Transverse colon (tissue), 4 donors: ENCODE data around the gene FOCAD.

Experiments used
- POLR2A ChIP-seq: fragments of 450-650 bp; IDR thresholded peaks from one replicate; pipeline ENCODE4 v1.6.1; 2016; ENCODE audit warnings: antibody characterized with exemption, mild to moderate bottlenecking, moderate library complexity
- POLR2AphosphoS5 ChIP-seq, 3 donors: sonication (generic); formaldehyde crosslinking; IDR thresholded peaks; one replicate each; pipeline ENCODE4 v1.6.1; 2016; ENCODE audit warnings: antibody characterized with exemption in 3 of 3
- TF ChIP-seq, protein P1 (sequence below), 5 experiments: fragments of 200-600 bp in 3 of 5; fragments of 450-650 bp in 2 of 5; sonication (generic) in 3 of 5; IDR thresholded peaks; 1 replicate in 2 of 5; 2 replicates in 3 of 5; pipeline ENCODE4 v1.5.1; 2016 to 2017; ENCODE audit warnings: antibody characterized with exemption in 5 of 5, inconsistent platforms in 3 of 5, mild to moderate bottlenecking in 2 of 5, moderate library complexity in 1 of 5

DNA sequence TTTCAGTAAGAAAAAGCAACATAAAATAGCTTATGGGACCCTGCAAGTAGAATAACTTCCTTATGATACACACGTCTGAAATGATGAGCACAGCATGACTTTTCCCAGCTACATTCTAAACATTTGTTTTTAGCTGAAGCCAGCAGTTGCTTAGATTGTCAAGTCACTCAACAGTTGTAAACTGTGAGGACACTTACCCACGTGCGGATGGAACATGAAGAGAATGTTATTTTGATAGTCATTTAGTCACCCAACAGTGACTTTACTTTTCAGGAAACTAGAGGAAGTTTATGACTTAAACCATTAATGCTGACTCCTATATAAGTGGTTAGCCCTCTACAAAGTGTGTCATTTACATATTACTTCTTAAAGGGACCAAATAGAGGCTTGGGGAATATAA lies 344.4 kb downstream of the FOCAD start:
- TF ChIP-seq, protein P1, sequence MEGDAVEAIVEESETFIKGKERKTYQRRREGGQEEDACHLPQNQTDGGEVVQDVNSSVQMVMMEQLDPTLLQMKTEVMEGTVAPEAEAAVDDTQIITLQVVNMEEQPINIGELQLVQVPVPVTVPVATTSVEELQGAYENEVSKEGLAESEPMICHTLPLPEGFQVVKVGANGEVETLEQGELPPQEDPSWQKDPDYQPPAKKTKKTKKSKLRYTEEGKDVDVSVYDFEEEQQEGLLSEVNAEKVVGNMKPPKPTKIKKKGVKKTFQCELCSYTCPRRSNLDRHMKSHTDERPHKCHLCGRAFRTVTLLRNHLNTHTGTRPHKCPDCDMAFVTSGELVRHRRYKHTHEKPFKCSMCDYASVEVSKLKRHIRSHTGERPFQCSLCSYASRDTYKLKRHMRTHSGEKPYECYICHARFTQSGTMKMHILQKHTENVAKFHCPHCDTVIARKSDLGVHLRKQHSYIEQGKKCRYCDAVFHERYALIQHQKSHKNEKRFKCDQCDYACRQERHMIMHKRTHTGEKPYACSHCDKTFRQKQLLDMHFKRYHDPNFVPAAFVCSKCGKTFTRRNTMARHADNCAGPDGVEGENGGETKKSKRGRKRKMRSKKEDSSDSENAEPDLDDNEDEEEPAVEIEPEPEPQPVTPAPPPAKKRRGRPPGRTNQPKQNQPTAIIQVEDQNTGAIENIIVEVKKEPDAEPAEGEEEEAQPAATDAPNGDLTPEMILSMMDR (IDR thresholded peaks at IDR 0.05), result no peak
- no peak for TF ChIP-seq POLR2A
- no peak for TF ChIP-seq POLR2AphosphoS5 (IDR thresholded peaks at IDR 0.05)
